Tibial nerve (tissue), 4 donors: ENCODE results near the gene EYS.

Source experiments
- CTCF ChIP-seq, 5 experiments: fragments of 200-600 bp in 3 of 5; fragments of 450-650 bp in 2 of 5; sonication (generic) in 3 of 5; IDR thresholded peaks; one replicate each; pipeline ENCODE4 v1.5.1; 2016 to 2019; ENCODE audit warnings: antibody characterized with exemption in 5 of 5, mild to moderate bottlenecking in 3 of 5, moderate library complexity in 2 of 5
- EP300 ChIP-seq, 2 donors: sonication (generic); formaldehyde crosslinking; IDR thresholded peaks; one replicate each; pipeline ENCODE4 v1.6.1; 2017; ENCODE audit warnings: antibody characterized with exemption in 2 of 2, mild to moderate bottlenecking in 1 of 2
- POLR2A ChIP-seq, 2 donors: fragments of 450-650 bp; IDR thresholded peaks; one replicate each; pipeline ENCODE4 v1.6.1; 2017; ENCODE audit warnings: antibody characterized with exemption in 2 of 2, mild to moderate bottlenecking in 2 of 2, moderate library complexity in 2 of 2

GRCh38 chr6:63808576-63808975, 1898.5 kb downstream of the EYS start:
- TF ChIP-seq CTCF (IDR thresholded peaks at IDR 0.05) (no peak), POLR2A (IDR thresholded peaks at IDR 0.05) (no peak), EP300 (IDR thresholded peaks at IDR 0.05) (no peak)
